ENCODE results near the gene TBX6.

- no peak for TF ChIP-seq POLR2A (IDR thresholded peaks at IDR 0.05; ENCODE audit: low read depth, low read length)
- TF ChIP-seq POLR2AphosphoS5 (IDR thresholded peaks at IDR 0.05; ENCODE audit: low read depth, low read length): no peak
These were observed 38.2 kb downstream of the TBX6 start for GRCh38 chr16:30053376-30054015.

Data from GM12892 (cell line).